ENCODE measurements around the gene ATF7IP. TPM values are rescaled to one million over a fixed set of nuclear protein-coding genes. Genes with fewer than 3 reads are reported as not detected.

The ATF7IP gene
- total and polyA plus RNA-seq, 2 donors (not counting 1 experiment from before 2014, with no cell fraction given): 28.1 to 208 TPM

DNA sequence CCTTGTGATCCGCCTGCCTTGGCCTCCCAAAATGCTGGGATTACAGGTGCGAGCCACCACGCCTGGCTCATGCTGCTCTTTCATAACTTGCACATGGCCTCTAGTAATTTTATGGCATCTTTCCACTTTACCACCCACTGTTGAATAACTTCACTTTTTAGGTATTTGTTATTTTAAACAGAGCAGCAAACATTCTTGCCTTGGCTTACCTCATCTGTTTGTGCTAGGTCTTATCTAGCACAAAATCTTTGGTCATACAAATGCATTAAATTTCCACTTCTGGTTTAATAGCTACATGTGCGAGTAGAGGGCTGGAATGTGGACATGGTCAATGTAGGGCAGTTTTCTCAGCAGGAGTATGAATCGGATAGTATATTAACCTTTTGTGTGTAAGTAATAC lies 38.8 kb upstream of the ATF7IP start:
- H3K4me2 ChIP-seq (replicated peaks; ENCODE audit: low read depth, low read length, poor library complexity, severe bottlenecking): no peak overlapping the region
- no peaks in the 10 kb centered on the region for H4K20me1 ChIP-seq (ENCODE audit: control insufficient read depth, insufficient read depth, low read length, poor library complexity, severe bottlenecking)
- H3K4me3 ChIP-seq (ENCODE audit: control extremely low read depth in 1 of 5, extremely low read depth in 1 of 5, insufficient read depth in 1 of 5, low read depth in 2 of 5, low read length in 4 of 5): no peak overlapping the region
- no peak for ATAC-seq (ENCODE audit: low read depth)
- Mint-ChIP-seq H3K4me3 (no peak overlapping the region), H3K27ac (no peak overlapping the region), H3K4me1 (peaks cover 21% of the 10 kb centered on the region), H3K27me3 (no peaks in the 10 kb centered on the region), H3K9me3 (ENCODE audit: insufficient read depth) (no peaks in the 10 kb centered on the region)
- H3K79me2 ChIP-seq (ENCODE audit: control insufficient read depth, insufficient read depth, low read length): no peaks in the 10 kb centered on the region
- ChIA-PET POLR2A (interaction anchor here (0.7 kb wide), 1 partner anchor 34 kb away, joined by 6 read pairs; no protein-coding TSS in a partner anchor), CTCF (no interaction called here)
- TF ChIP-seq EZH2 (IDR thresholded peaks at IDR 0.05; ENCODE audit: borderline replicate concordance, insufficient read depth, low read depth, low read length, poor library complexity, severe bottlenecking): no peak
- TF ChIP-seq, protein P1, sequence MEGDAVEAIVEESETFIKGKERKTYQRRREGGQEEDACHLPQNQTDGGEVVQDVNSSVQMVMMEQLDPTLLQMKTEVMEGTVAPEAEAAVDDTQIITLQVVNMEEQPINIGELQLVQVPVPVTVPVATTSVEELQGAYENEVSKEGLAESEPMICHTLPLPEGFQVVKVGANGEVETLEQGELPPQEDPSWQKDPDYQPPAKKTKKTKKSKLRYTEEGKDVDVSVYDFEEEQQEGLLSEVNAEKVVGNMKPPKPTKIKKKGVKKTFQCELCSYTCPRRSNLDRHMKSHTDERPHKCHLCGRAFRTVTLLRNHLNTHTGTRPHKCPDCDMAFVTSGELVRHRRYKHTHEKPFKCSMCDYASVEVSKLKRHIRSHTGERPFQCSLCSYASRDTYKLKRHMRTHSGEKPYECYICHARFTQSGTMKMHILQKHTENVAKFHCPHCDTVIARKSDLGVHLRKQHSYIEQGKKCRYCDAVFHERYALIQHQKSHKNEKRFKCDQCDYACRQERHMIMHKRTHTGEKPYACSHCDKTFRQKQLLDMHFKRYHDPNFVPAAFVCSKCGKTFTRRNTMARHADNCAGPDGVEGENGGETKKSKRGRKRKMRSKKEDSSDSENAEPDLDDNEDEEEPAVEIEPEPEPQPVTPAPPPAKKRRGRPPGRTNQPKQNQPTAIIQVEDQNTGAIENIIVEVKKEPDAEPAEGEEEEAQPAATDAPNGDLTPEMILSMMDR (IDR thresholded peaks at IDR 0.05): no peak
- no peak overlapping the region for H3K9ac ChIP-seq (ENCODE audit: low read length)
- no peak overlapping the region for H3K27ac ChIP-seq (ENCODE audit: low read length in 2 of 2)
- no peak for DNase-seq
- no peaks in the 10 kb centered on the region for H3K36me3 ChIP-seq (replicated peaks in 1 of 2; ENCODE audit: control extremely low read depth in 1 of 2, control insufficient read depth in 1 of 2, extremely low read depth in 1 of 2, insufficient read depth in 2 of 2, low read length in 1 of 2)
- peaks cover 6 to 14% of the 10 kb centered on the region in 2 donors for H3K4me1 ChIP-seq (ENCODE audit: control insufficient read depth in 2 of 2, insufficient read depth in 2 of 2, low read length in 2 of 2)
- H2AFZ ChIP-seq (ENCODE audit: insufficient read depth, low read depth, low read length, poor library complexity, severe bottlenecking): no peak overlapping the region
- no peaks in the 10 kb centered on the region for H3K27me3 ChIP-seq (replicated peaks in 1 of 4; ENCODE audit: control extremely low read depth in 1 of 4, control insufficient read depth in 3 of 4, insufficient read depth in 4 of 4, low read length in 3 of 4)
- peaks cover under 1 to 12% (median 3%) of the 10 kb centered on the region in 3 donors for H3K9me3 ChIP-seq (ENCODE audit: control extremely low read depth in 1 of 3, control insufficient read depth in 2 of 3, insufficient read depth in 1 of 3, low read length in 2 of 3)
- 91% methylated on average over 3 of the region's 5 CpGs for WGBS (ENCODE audit: insufficient coverage)
- intact Hi-C loops (cut with micrococcal nuclease): no loop called here

DNA sequence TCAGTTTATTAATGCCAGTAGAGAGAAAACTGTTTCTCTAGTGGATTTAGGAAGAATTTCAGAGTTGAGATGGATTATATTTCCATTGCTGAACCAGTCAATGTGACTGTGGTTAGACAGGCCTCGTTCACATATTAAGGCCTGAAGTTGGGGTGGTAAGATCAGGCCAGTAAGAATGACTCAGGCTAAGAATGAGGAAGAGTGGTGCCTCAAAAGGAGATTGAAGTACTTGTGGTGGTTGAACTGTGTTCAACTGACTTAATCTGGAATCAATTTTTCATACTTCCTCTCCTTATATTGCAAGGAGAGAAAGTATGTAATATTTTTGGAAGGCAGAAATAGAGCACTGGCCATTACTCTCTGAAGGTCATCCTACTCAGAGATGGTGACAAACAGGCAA lies 37.8 kb upstream of the ATF7IP start:
- intact Hi-C loops (cut with micrococcal nuclease): no loop called here
- H2AFZ ChIP-seq (ENCODE audit: insufficient read depth, low read depth, low read length, poor library complexity, severe bottlenecking): no peak overlapping the region
- WGBS (ENCODE audit: insufficient coverage): 0% methylated on average over 1 of the region's 1 CpG
- no peak overlapping the region for H3K27ac ChIP-seq (ENCODE audit: low read length in 2 of 2)
- H3K27me3 Mint-ChIP-seq: no peaks in the 10 kb centered on the region
- H3K4me1 ChIP-seq (ENCODE audit: control insufficient read depth in 2 of 2, insufficient read depth in 2 of 2, low read length in 2 of 2): peaks cover 6 to 9% of the 10 kb centered on the region in 2 donors
- no peaks in the 10 kb centered on the region for H3K79me2 ChIP-seq (ENCODE audit: control insufficient read depth, insufficient read depth, low read length)
- H4K20me1 ChIP-seq (ENCODE audit: control insufficient read depth, insufficient read depth, low read length, poor library complexity, severe bottlenecking): no peaks in the 10 kb centered on the region
- DNase-seq (no peak), ATAC-seq (ENCODE audit: low read depth) (no peak)
- no peak overlapping the region for H3K9ac ChIP-seq (ENCODE audit: low read length)
- H3K4me1 Mint-ChIP-seq: peaks cover 16% of the 10 kb centered on the region
- ChIA-PET POLR2A (no interaction called here), CTCF (interaction anchor here (0.9 kb wide), 1 partner anchor 70 kb away, joined by 4 read pairs; no protein-coding TSS in a partner anchor)
- H3K9me3 Mint-ChIP-seq (ENCODE audit: insufficient read depth): no peaks in the 10 kb centered on the region
- peaks cover 3 to 19% (median 11%) of the 10 kb centered on the region in 3 donors for H3K9me3 ChIP-seq (ENCODE audit: control extremely low read depth in 1 of 3, control insufficient read depth in 2 of 3, insufficient read depth in 1 of 3, low read length in 2 of 3)
- H3K27me3 ChIP-seq (replicated peaks in 1 of 4; ENCODE audit: control extremely low read depth in 1 of 4, control insufficient read depth in 3 of 4, insufficient read depth in 4 of 4, low read length in 3 of 4): no peaks in the 10 kb centered on the region
- H3K27ac Mint-ChIP-seq: no peak overlapping the region
- TF ChIP-seq EZH2 (IDR thresholded peaks at IDR 0.05; ENCODE audit: borderline replicate concordance, insufficient read depth, low read depth, low read length, poor library complexity, severe bottlenecking): no peak
- TF ChIP-seq, protein P1 (IDR thresholded peaks at IDR 0.05): no peak
- no peak overlapping the region for H3K4me3 ChIP-seq (ENCODE audit: control extremely low read depth in 1 of 5, extremely low read depth in 1 of 5, insufficient read depth in 1 of 5, low read depth in 2 of 5, low read length in 4 of 5)
- no peak overlapping the region for H3K4me2 ChIP-seq (replicated peaks; ENCODE audit: low read depth, low read length, poor library complexity, severe bottlenecking)
- H3K4me3 Mint-ChIP-seq: no peak overlapping the region
- no peaks in the 10 kb centered on the region for H3K36me3 ChIP-seq (replicated peaks in 1 of 2; ENCODE audit: control extremely low read depth in 1 of 2, control insufficient read depth in 1 of 2, extremely low read depth in 1 of 2, insufficient read depth in 2 of 2, low read length in 1 of 2)
